Left colon (tissue), 2 donors: Measurements from ENCODE around the gene ERBB3. TPM values are rescaled to one million over a fixed set of nuclear protein-coding genes. Genes with fewer than 3 reads are reported as not detected.
"Not testable (repeated sequence)": the region's sequence is repeated elsewhere in the genome, so short reads cannot be mapped to it uniquely, and the experiment has no call there.

Experiments used
- ATAC-seq: fragments of 200-7000 bp; cut with Tn5 transposase; one replicate; pipeline ENCODE4 v1.9.1; 2020; ENCODE audit warnings: mild to moderate bottlenecking, moderate library complexity
- DNase-seq, 2 donors: peaks; one replicate each; pipeline ENCODE4 v3.0.0-alpha.2; 2020
- intact Hi-C, 2 donors: fragments of 100-400 bp; cut with DNase I in 1 of 2; cut with micrococcal nuclease in 1 of 2; formaldehyde crosslinking; loops; one replicate each; pipeline versions ENCODE4 v1.11.2 to v1.14.0; 2022; cut with DNase I, micrococcal nuclease
- long read RNA-seq: library from polyadenylated mRNA; unstranded; transcript quantifications from one replicate; pipeline ENCODE4 v2.0.0, GENCODE V29; 2021
- total RNA-seq, 2 donors: library from RNA; stranded (reverse); fragmentation: NEBNext Ultra II Directional; extraction: Animal tissue kit (Norgen Biotek cat#: 25700); gene quantifications; one replicate each; pipeline ENCODE4 v1.2.1, GENCODE V29; 2021
- donor health status: DM: no; HTN: no; CAD: no.
- donor health status: DM: yes; HTN: yes; CAD: no.

ERBB3 gene
- 100 to 1,000 TPM; 188 to 261 TPM for total RNA-seq
- long read RNA-seq, full-length matches to known transcripts, result 27 of 107 reads
- long read RNA-seq, partial matches to known transcripts, result 70 of 107 reads
- long read RNA-seq, other reads (novel, unspliced or antisense), result 10 of 107 reads

DNA sequence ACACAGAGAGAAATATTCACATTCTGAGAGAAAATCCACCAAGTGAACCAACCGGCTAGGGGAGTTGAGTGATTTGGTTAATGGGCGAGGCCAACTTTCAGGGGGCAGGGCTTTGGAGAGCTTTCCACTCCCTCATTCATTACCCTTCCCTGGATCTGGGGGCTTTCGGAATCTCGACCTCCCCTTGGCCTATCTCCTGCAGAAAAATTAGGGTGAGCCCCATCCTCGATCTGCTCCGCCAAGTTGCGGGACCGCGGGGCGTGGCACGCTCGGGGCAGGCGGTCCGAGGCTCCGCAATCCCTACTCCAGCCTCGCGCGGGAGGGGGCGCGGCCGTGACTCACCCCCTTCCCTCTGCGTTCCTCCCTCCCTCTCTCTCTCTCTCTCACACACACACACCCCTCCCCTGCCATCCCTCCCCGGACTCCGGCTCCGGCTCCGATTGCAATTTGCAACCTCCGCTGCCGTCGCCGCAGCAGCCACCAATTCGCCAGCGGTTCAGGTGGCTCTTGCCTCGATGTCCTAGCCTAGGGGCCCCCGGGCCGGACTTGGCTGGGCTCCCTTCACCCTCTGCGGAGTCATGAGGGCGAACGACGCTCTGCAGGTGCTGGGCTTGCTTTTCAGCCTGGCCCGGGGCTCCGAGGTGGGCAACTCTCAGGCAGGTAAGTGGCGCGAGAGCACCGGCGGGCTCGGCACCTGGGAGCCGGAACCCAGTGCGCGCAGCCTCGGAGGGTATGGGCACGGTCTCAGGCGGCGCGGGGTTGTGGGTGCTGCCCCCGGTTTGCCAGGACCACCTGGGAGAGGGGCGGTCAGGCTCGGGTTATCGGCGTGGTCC is at the start of gene ERBB3:
Gene ERBB3, plus strand, starts transcription at position 443 of the 833 bp plus-strand sequence. Its CDS starts 136 bp downstream, at position 579.
- ATAC-seq, result peak; percentile 73
- intact Hi-C loops, result no loop called here

GRCh38 chr12:56031987-56032386 is 48.0 kb upstream of the ERBB3 start:
- intact Hi-C loops, result no loop called here
- ATAC-seq (no peak), DNase-seq (no peak)

More for the DNA sequence above, at the start of gene ERBB3:
- peak; percentile 86 to 87 for DNase-seq

- ATAC-seq, result no peak
- intact Hi-C loops, result loop anchor here in 1 of 2 donors (5.0 kb wide), 1 partner anchor 37 kb away; the partner anchor contains the start of gene SUOX
- DNase-seq, result no peak
Observed at GRCh38 chr12:56034586-56035332, 45.2 kb upstream of the ERBB3 start.

DNA sequence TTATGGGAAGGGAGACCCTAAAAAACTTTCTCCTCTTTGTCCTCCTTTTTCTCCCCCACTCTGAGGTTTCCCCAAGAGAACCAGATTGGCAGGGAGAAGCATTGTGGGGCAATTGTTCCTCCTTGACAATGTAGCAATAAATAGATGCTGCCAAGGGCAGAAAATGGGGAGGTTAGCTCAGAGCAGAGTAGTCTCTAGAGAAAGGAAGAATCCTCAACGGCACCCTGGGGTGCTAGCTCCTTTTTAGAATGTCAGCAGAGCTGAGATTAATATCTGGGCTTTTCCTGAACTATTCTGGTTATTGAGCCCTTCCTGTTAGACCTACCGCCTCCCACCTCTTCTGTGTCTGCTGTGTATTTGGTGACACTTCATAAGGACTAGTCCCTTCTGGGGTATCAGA is 42.8 kb upstream of the ERBB3 start:
- DNase-seq (no peak), ATAC-seq (no peak)
- intact Hi-C loops, result loop anchor here in 1 of 2 donors (5.0 kb wide), 1 partner anchor 40 kb away; the partner anchor contains the start of gene SUOX

- intact Hi-C loops, result loop anchor here in 1 of 2 donors (5.0 kb wide), 1 partner anchor 41 kb away; the partner anchor contains the start of gene SUOX
- no peak for ATAC-seq
- no peak for DNase-seq
Observed at GRCh38 chr12:56038022-56038655, 41.8 kb upstream of the ERBB3 start.

DNA sequence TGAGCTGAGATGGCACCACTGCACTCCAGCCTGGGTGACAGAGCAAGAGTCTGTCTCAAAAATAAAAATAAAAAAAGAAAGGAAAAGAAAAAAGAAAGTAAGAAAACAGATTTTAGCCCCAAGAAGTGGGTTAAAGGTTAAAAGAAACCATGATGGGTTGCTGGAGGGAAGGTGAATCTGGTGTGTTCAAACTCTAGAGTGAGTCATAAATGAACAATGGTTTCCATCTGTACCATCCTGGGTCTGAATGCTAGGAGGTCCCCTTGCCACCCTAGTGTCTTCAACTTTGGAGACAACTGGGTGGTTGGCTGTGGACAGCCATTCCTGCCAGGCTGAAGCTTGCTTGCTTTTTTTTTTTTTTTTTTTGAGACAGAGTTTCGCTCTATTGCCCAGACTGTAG is 39.8 kb upstream of the ERBB3 start:
- ATAC-seq (no peak), DNase-seq (no peak)
- intact Hi-C loops, result no loop called here

DNA sequence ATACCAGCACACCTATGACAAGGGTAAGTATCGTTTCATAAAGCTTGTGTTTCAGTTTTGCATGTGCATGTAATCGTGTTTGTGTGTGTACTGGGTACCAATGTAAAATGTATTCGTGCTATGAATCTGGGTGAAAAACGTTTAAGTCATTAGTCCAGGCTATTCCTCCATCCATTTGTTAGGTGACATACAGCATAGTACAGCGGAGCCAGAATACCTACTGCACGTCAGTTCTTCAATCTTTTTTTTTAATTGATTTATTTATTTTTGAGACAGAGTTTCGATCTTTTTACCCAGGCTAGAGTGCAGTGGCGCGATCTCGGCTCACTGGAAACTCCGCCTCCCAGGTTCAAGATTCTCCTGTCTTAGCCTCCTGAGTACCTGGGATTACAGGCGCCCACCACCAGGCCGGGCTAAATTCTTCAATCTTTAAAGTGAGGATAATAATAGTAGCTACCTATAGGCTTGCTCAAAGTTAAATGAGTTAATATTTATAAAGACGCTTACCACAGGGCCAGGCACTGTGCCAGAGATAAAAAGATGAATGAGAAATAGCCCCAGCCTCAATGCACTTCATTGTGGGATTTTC is 38.9 kb upstream of the ERBB3 start:
- ATAC-seq, result no peak

DNA sequence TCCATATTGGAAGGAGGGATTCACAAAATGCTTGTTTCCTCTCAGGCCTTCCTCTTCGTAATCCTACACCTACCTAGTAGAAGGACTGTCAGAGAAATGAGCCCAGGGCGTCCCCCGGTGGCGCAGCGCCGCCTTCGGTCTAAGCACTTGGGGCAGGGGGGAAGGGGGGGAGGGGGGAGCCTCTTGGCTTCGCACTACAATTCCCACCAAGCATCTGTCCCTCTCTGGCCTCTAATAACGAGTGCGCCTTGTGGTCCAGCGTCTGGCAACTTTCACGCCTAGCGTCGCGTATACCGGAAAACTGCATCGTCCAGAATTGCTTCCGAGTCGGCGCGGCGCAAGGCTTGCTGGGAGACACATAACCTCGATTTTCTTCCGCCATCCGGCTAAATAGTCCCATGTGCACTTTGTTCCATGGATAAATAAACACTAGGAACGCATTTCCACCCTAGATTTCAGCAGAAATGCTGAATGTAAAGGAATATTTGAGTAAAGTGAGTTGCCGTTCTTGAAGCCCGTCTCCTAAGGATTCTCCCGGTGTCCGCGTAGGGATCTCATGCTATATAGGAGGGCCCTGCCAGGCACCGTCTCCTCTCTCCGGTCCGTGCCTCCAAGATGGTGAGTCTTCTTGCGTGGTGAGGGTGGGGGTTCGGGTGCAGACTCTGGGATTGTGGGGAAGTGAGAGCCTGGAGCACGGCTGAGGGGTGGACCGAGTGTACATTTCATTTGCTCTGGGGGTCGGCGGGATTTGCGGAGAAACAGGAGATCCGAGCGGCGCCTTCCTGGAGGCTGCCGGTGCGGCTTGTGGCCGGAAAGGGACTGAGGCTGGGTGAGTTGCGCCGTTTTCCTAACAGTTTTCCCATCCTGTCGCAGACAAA is 38.2 kb upstream of the ERBB3 start, which contains the start of gene RPS26:
Gene RPS26, plus strand, starts transcription at position 367 of the 878 bp plus-strand sequence. Its CDS starts 249 bp downstream, at position 616.
- intact Hi-C loops, result no loop called here
- ATAC-seq, result peak; percentile 81

More for the DNA sequence above, 38.9 kb upstream of the ERBB3 start:
- intact Hi-C loops, result no loop called here
- DNase-seq, result peak in 1 of 2 donors; percentile 27

GRCh38 chr12:56042430-56042813 is 37.5 kb upstream of the ERBB3 start:
- intact Hi-C loops, DNase-seq: not testable (repeated sequence)
- peak; percentile 1 for ATAC-seq

More for the DNA sequence above, 38.2 kb upstream of the ERBB3 start, which contains the start of gene RPS26:
- DNase-seq, result peak; percentile 95 to 98

- intact Hi-C loops, result no loop called here
Observed at GRCh38 chr12:56042843-56043242, 37.1 kb upstream of the ERBB3 start.

GRCh38 chr12:56046027-56046780 is 33.8 kb upstream of the ERBB3 start:
- intact Hi-C loops, result no loop called here
- no peak for DNase-seq
- no peak for ATAC-seq

More at GRCh38 chr12:56042843-56043242, 37.1 kb upstream of the ERBB3 start:
- DNase-seq (peak in 1 of 2 donors; percentile 36), ATAC-seq (peak; percentile 69)

DNA sequence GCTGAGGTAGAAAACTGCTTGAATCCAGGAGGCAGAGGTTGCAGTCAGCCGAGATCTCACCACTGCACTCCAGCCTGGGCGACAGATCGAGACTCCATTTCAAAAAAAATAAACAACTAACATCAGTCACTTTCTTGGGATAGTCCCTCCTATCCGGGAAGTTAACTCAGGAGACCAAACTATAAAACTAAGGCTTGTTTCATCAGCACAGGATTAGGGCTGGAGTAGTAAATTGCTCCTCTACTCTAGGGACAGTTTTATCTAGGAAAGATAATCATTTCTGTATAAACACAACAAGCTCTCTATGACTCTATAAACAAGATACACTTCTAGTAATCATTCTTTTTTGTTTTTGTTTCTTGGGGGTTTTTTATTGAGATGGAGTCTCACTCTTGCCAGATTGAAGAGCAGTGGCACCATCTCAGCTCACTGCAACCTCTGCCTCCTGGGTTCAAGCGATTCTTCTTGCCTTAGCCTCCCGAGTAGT is 26.5 kb upstream of the ERBB3 start:
- intact Hi-C loops, result no loop called here
- no peak for ATAC-seq
- DNase-seq, result no peak

GRCh38 chr12:56059964-56060363 is 20.0 kb upstream of the ERBB3 start:
- DNase-seq, ATAC-seq, intact Hi-C loops: not testable (repeated sequence)

- ATAC-seq (no peak), DNase-seq (no peak)
- intact Hi-C loops, result no loop called here
Observed at GRCh38 chr12:56061982-56062381, 18.0 kb upstream of the ERBB3 start.

GRCh38 chr12:56062996-56063395 is 17.0 kb upstream of the ERBB3 start:
- no peak for DNase-seq
- intact Hi-C loops, result no loop called here
- ATAC-seq, result no peak

DNA sequence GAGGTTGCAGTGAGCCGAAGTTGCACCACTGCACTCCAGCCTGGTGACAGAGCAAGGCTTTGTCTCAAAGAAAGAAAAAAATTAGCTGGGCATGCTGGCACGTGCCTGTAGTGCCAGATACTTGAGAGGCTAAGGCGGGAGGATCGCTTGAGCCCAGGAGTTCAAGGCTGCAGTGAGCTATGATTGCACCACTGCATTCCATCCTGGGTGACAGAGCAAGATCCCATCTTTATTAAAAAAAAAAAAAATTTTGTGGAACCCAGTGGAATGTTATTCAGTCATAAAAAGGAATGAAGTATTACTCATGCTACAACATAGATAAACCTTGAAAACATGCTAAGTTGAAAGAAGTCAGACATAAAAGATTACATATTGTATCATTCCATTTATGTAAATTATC is 8.3 kb upstream of the ERBB3 start:
- DNase-seq, result no peak
- intact Hi-C loops, result no loop called here
- ATAC-seq, result no peak

DNA sequence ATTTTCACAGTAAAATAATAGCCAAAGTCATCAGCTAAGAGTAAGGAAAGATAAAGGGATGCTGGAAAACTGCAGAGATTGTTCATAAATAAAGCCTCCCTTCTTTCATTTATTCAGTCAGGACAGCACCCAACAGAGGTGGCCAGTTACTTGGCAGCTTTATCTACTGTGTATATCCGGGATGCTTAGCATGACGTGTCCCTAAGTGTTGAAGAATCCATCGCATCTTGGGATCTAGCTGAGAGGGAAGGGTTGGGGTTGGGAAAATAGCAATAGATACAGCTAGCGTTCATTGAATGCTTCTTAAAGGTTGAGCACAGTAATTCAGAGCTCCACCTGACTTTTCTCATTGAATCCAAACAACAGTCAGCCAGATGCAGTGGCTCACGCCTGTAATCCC is 5.6 kb upstream of the ERBB3 start:
- DNase-seq (no peak), ATAC-seq (no peak)
- intact Hi-C loops, result no loop called here
